HEK293 (cell line): ENCODE measurements around the gene USP3.

Experiments used
- CTCF ChIA-PET: fragments of 350-600 bp; formaldehyde crosslinking; extraction: SDS; loops from one replicate; lab custom pipeline; 2021; ENCODE audit warnings: antibody characterized with exemption; lab: Yijun Ruan, JAX
- POLR2A ChIA-PET: fragments of 300-600 bp; formaldehyde crosslinking; extraction: SDS; loops from one replicate; lab custom pipeline; 2020; ENCODE audit warnings: antibody characterized with exemption, inconsistent platforms; lab: Yijun Ruan, JAX
- H3K27ac ChIP-seq: fragments of 200-500 bp; sonication (Bioruptor generic); 2 replicates; pipeline ENCODE4 v1.5.1; 2014; ENCODE audit warnings: low read depth, low read length, control low read depth, inconsistent platforms; ENCODE audit errors: extremely low read depth
- H3K36me3 ChIP-seq, 2 experiments: fragments of 200-500 bp in 1 of 2; sonication (Bioruptor generic) in 1 of 2; 1 replicate in 1 of 2; 2 replicates in 1 of 2; pipeline ENCODE4 v1.5.1; 2014 to 2017; ENCODE audit warnings: inconsistent platforms in 2 of 2, low read length in 2 of 2; ENCODE audit not compliant: control insufficient read depth in 2 of 2, insufficient read depth in 1 of 2
- H3K4me1 ChIP-seq: fragments of 200-500 bp; sonication (Bioruptor generic); 2 replicates; pipeline ENCODE4 v1.5.1; 2014; ENCODE audit warnings: mild to moderate bottlenecking, low read length, inconsistent platforms; ENCODE audit not compliant: control insufficient read depth, insufficient read depth
- H3K4me3 ChIP-seq: 2 replicates; pipeline ENCODE4 v1.5.1; 2011; ENCODE audit warnings: low read depth, mild to moderate bottlenecking, control low read depth, low read length, moderate library complexity
- H3K9me3 ChIP-seq: fragments of 200-500 bp; sonication (Bioruptor generic); 2 replicates; pipeline ENCODE4 v1.5.1; 2014; ENCODE audit warnings: low read depth, low read length, inconsistent platforms; ENCODE audit not compliant: control insufficient read depth, insufficient read depth
- EGR2 ChIP-seq: fragments of 450-650 bp; formaldehyde crosslinking; IDR thresholded peaks from 2 replicates; pipeline ENCODE4 v1.5.1; 2016; ENCODE audit warnings: low read depth, missing biosample characterization, missing genetic modification characterization
- KLF10 ChIP-seq: fragments of 450-650 bp; IDR thresholded peaks from 2 replicates; pipeline ENCODE4 v1.5.1; 2018; ENCODE audit warnings: missing biosample characterization, mild to moderate bottlenecking, missing genetic modification characterization
- RBAK ChIP-seq: fragments of 450-650 bp; formaldehyde crosslinking; IDR thresholded peaks from 2 replicates; pipeline ENCODE4 v1.5.1; 2016; ENCODE audit warnings: missing biosample characterization, missing genetic modification characterization
- SCRT2 ChIP-seq: fragments of 450-650 bp; formaldehyde crosslinking; IDR thresholded peaks from 2 replicates; pipeline ENCODE4 v1.5.1; 2016; ENCODE audit warnings: missing biosample characterization, missing genetic modification characterization
- SP2 ChIP-seq: fragments of 450-650 bp; formaldehyde crosslinking; IDR thresholded peaks from 2 replicates; pipeline ENCODE4 v1.5.1; 2016; ENCODE audit warnings: missing biosample characterization, missing genetic modification characterization
- SP7 ChIP-seq: fragments of 450-650 bp; formaldehyde crosslinking; IDR thresholded peaks from 2 replicates; pipeline ENCODE4 v1.5.1; 2016; ENCODE audit warnings: missing biosample characterization, missing genetic modification characterization
- ZBTB21 ChIP-seq: fragments of 450-650 bp; formaldehyde crosslinking; IDR thresholded peaks from 2 replicates; pipeline ENCODE4 v1.5.1; 2017; ENCODE audit warnings: missing biosample characterization, missing genetic modification characterization
- ZEB2 ChIP-seq: fragments of 450-650 bp; formaldehyde crosslinking; IDR thresholded peaks from 2 replicates; pipeline ENCODE4 v1.5.1; 2016; ENCODE audit warnings: missing biosample characterization, missing genetic modification characterization
- ZFHX2 ChIP-seq: fragments of 450-650 bp; formaldehyde crosslinking; conservative IDR thresholded peaks from 2 replicates; pipeline ENCODE4 v1.5.1; 2016; ENCODE audit warnings: missing biosample characterization, missing genetic modification characterization
- ZFP41 ChIP-seq: fragments of 450-650 bp; formaldehyde crosslinking; IDR thresholded peaks from 2 replicates; pipeline ENCODE4 v1.5.1; 2016; ENCODE audit warnings: missing biosample characterization, missing genetic modification characterization, borderline replicate concordance
- ZFP69B ChIP-seq: fragments of 450-650 bp; formaldehyde crosslinking; IDR thresholded peaks from 2 replicates; pipeline ENCODE4 v1.5.1; 2016; ENCODE audit warnings: missing biosample characterization, missing genetic modification characterization
- ZNF133 ChIP-seq: fragments of 450-650 bp; formaldehyde crosslinking; IDR thresholded peaks from 2 replicates; pipeline ENCODE4 v1.5.1; 2016; ENCODE audit warnings: missing biosample characterization, missing genetic modification characterization
- ZNF146 ChIP-seq: fragments of 450-650 bp; formaldehyde crosslinking; IDR thresholded peaks from 2 replicates; pipeline ENCODE4 v1.5.1; 2016; ENCODE audit warnings: missing biosample characterization, missing genetic modification characterization
- ZNF19 ChIP-seq: fragments of 450-650 bp; formaldehyde crosslinking; IDR thresholded peaks from 2 replicates; pipeline ENCODE4; 2016; ENCODE audit warnings: missing biosample characterization, missing genetic modification characterization, low read depth
- ZNF324 ChIP-seq: fragments of 450-650 bp; formaldehyde crosslinking; IDR thresholded peaks from 2 replicates; pipeline ENCODE4 v1.5.1; 2016; ENCODE audit warnings: missing biosample characterization, missing genetic modification characterization
- ZNF354C ChIP-seq: fragments of 450-650 bp; formaldehyde crosslinking; IDR thresholded peaks from 2 replicates; pipeline ENCODE4 v1.5.1; 2016; ENCODE audit warnings: missing biosample characterization, missing genetic modification characterization, low read depth, borderline replicate concordance
- ZNF488 ChIP-seq: fragments of 450-650 bp; formaldehyde crosslinking; IDR thresholded peaks from 2 replicates; pipeline ENCODE4 v1.5.1; 2016; ENCODE audit warnings: missing biosample characterization, missing genetic modification characterization
- ZNF513 ChIP-seq: fragments of 450-650 bp; IDR thresholded peaks from 2 replicates; pipeline ENCODE4 v1.5.1; 2018; ENCODE audit warnings: missing biosample characterization, missing genetic modification characterization
- ZNF629 ChIP-seq: fragments of 450-650 bp; formaldehyde crosslinking; IDR thresholded peaks from 2 replicates; pipeline ENCODE4 v1.5.1; 2017; ENCODE audit warnings: missing biosample characterization, missing genetic modification characterization
- ZNF664 ChIP-seq: fragments of 450-650 bp; formaldehyde crosslinking; IDR thresholded peaks from 2 replicates; pipeline ENCODE4 v1.5.1; 2016; ENCODE audit warnings: missing biosample characterization, missing genetic modification characterization
- ZNF701 ChIP-seq: fragments of 450-650 bp; formaldehyde crosslinking; IDR thresholded peaks from 2 replicates; pipeline ENCODE4 v1.5.1; 2016; ENCODE audit warnings: missing biosample characterization, missing genetic modification characterization
- ZNF792 ChIP-seq: fragments of 450-650 bp; formaldehyde crosslinking; IDR thresholded peaks from 2 replicates; pipeline ENCODE4 v1.5.1; 2016; ENCODE audit warnings: missing biosample characterization, missing genetic modification characterization
- ZNF830 ChIP-seq: fragments of 450-650 bp; IDR thresholded peaks from 2 replicates; pipeline ENCODE4 v1.5.0; 2018; ENCODE audit warnings: missing biosample characterization, missing genetic modification characterization, low read depth, mild to moderate bottlenecking, moderate library complexity
- ZSCAN5A ChIP-seq: fragments of 450-650 bp; formaldehyde crosslinking; IDR thresholded peaks from 2 replicates; pipeline ENCODE4 v1.5.1; 2016; ENCODE audit warnings: missing biosample characterization, missing genetic modification characterization
- TF ChIP-seq, protein P1 (sequence below): fragments of 450-650 bp; formaldehyde crosslinking; IDR thresholded peaks from 2 replicates; pipeline ENCODE4 v1.5.1; 2016; ENCODE audit warnings: missing biosample characterization, missing genetic modification characterization
- TF ChIP-seq, protein P2 (sequence below): fragments of 450-650 bp; formaldehyde crosslinking; IDR thresholded peaks from 2 replicates; pipeline ENCODE4 v1.5.1; 2017; ENCODE audit warnings: missing biosample characterization, missing genetic modification characterization

USP3 gene

DNA sequence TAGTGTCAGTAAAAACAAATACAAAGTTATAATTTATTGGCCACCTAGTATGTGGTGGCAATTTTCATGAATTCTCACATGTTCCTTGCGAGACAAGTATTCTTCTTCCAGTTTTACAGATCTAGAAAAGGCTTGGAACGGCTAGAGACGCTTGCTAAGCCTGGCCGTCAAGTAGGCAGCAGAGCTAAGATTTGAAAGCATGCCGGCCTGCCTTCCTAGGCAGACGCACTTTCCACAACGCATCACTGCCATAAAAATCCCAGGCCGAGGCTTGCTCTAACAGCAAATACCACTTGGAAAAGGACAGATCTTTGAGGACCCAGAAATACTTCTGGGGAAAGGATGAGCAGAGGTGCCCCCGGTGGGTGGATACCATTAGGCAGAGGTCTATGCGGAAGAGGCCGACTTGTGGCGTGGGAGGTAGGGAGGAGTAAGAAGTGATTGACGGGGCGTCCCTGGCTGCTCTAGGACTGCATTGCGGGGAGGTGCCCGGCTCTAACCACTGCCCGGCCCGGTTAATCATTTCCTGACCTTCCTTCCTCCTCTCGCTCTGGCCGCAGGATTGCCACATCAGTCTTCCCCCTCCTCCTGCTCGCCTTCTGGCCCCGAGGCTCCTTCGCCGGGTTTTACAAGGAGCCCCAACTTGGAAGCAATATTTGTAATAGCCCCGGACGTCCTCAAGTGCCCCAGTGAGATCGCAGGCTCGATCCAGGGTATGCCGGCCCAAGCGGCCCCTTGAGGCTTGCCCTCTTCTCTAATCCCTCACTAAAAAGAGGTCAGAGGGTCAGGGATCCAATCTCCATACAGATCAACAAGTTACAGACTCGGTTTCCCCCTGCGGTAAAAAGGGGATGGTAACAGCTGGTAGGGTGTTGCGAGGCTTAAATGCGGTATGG, 1.3 kb upstream of the USP3 start (continued):
- TF ChIP-seq ZNF701 (tag by site-specific recombination) (no peak), ZBTB21 (tag by site-specific recombination) (no peak), SCRT2 (tag by site-specific recombination) (peak; percentile 13; the same call in 1 of the 2 replicates), ZFP69B (no peak), SP7 (peak; percentile 62; the same call in 1 of the 2 replicates), ZNF629 (tag by site-specific recombination) (0 out of 2 replicates have a peak, but pooled peaks have one; percentile 40), ZNF354C (tag by site-specific recombination) (no peak), EGR2 (tag by site-specific recombination) (0 out of 2 replicates have a peak, but pooled peaks have one; percentile 41), ZNF792 (tag by site-specific recombination) (no peak), ZNF324 (tag by site-specific recombination) (no peak), KLF10 (tag by site-specific recombination) (0 out of 2 replicates have a peak, but pooled peaks have one; percentile 5), ZFHX2 (tag by site-specific recombination) (peak; percentile 76), SP2 (tag by site-specific recombination) (peak; percentile 57), ZNF133 (no peak), ZNF488 (tag by site-specific recombination) (no peak), ZNF830 (no peak)
- TF ChIP-seq, protein P1, sequence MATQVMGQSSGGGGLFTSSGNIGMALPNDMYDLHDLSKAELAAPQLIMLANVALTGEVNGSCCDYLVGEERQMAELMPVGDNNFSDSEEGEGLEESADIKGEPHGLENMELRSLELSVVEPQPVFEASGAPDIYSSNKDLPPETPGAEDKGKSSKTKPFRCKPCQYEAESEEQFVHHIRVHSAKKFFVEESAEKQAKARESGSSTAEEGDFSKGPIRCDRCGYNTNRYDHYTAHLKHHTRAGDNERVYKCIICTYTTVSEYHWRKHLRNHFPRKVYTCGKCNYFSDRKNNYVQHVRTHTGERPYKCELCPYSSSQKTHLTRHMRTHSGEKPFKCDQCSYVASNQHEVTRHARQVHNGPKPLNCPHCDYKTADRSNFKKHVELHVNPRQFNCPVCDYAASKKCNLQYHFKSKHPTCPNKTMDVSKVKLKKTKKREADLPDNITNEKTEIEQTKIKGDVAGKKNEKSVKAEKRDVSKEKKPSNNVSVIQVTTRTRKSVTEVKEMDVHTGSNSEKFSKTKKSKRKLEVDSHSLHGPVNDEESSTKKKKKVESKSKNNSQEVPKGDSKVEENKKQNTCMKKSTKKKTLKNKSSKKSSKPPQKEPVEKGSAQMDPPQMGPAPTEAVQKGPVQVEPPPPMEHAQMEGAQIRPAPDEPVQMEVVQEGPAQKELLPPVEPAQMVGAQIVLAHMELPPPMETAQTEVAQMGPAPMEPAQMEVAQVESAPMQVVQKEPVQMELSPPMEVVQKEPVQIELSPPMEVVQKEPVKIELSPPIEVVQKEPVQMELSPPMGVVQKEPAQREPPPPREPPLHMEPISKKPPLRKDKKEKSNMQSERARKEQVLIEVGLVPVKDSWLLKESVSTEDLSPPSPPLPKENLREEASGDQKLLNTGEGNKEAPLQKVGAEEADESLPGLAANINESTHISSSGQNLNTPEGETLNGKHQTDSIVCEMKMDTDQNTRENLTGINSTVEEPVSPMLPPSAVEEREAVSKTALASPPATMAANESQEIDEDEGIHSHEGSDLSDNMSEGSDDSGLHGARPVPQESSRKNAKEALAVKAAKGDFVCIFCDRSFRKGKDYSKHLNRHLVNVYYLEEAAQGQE (tag by site-specific recombination), result no peak
- TF ChIP-seq, protein P2, sequence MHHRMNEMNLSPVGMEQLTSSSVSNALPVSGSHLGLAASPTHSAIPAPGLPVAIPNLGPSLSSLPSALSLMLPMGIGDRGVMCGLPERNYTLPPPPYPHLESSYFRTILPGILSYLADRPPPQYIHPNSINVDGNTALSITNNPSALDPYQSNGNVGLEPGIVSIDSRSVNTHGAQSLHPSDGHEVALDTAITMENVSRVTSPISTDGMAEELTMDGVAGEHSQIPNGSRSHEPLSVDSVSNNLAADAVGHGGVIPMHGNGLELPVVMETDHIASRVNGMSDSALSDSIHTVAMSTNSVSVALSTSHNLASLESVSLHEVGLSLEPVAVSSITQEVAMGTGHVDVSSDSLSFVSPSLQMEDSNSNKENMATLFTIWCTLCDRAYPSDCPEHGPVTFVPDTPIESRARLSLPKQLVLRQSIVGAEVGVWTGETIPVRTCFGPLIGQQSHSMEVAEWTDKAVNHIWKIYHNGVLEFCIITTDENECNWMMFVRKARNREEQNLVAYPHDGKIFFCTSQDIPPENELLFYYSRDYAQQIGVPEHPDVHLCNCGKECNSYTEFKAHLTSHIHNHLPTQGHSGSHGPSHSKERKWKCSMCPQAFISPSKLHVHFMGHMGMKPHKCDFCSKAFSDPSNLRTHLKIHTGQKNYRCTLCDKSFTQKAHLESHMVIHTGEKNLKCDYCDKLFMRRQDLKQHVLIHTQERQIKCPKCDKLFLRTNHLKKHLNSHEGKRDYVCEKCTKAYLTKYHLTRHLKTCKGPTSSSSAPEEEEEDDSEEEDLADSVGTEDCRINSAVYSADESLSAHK, result no peak

DNA sequence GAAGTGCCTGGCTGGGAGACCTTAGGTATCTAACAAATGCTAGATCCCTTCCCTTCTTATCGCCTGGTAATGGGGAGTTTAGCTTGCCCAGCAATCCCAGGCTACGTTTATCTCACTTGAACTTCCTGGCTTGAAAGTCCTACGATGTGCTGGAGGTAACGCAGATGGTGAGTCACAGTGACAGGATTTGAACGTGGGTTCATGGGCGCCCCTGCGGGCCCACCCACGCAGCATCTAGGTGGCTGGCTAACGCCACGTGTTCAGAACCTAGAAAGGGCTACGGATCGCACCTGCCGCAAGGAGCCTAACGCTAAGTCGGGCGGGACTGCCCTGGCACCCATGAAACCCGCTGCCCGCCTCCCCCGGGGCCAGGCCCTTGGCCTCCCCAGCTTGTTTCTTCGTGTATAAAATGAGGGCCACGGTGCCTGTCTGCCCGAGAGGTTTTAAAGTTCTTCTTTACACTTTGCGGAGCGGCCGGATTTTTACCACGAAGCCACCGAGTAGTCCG, 600 bp upstream of the USP3 start:
- Histone ChIP-seq H3K9me3 (no peaks in the 10 kb centered on the region), H3K36me3 (no peaks in the 10 kb centered on the region), H3K4me3 (peak overlapping the region; percentile 45), H3K27ac (peak overlapping the region; percentile 71; the same call in 1 of the 2 replicates), H3K4me1 (peaks cover 21% of the 10 kb centered on the region)
- CTCF ChIA-PET, result interaction anchor here (1.0 to 1.6 kb wide), 3 partner anchors 15 to 37 kb away, joined by 3 to 5 read pairs (median 5); no protein-coding TSS in a partner anchor
- POLR2A ChIA-PET, result interaction anchor here (0.5 to 2.2 kb wide), 7 partner anchors 9 to 330 kb away, joined by 3 to 10 read pairs (median 3); partner anchors contain the start of gene HERC1
- TF ChIP-seq ZNF146 (tag by site-specific recombination) (no peak), ZFP41 (tag by site-specific recombination) (no peak), EGR2 (tag by site-specific recombination) (peak; percentile 80), ZNF19 (tag by site-specific recombination) (no peak), ZNF513 (no peak), ZNF664 (tag by site-specific recombination) (no peak), ZSCAN5A (tag by site-specific recombination) (no peak), RBAK (tag by site-specific recombination) (no peak), ZEB2 (tag by site-specific recombination) (no peak; the same call in 1 of the 2 replicates)
